NB4 (cell line): ENCODE data around the gene PAX5.

ENCODE experiments used
- DNase-seq: peaks from one replicate; pipeline ENCODE4 v3.0.0; 2010; ENCODE audit warnings: low read depth
- H3K4me3 ChIP-seq: one replicate; pipeline ENCODE4 v1.5.1; 2011; ENCODE audit warnings: mild to moderate bottlenecking, low read depth, low read length, moderate library complexity
- MAX ChIP-seq: IDR thresholded peaks from 2 replicates; pipeline ENCODE4 v1.6.1; 2011; ENCODE audit warnings: low read depth, low read length
- MYC ChIP-seq: IDR thresholded peaks from 2 replicates; pipeline ENCODE4 v1.6.1; 2011; ENCODE audit warnings: low read depth, low read length
- POLR2A ChIP-seq: IDR thresholded peaks from 2 replicates; pipeline ENCODE4 v1.6.1; 2011; ENCODE audit warnings: mild to moderate bottlenecking; ENCODE audit not compliant: insufficient read length; ENCODE audit errors: extremely low read depth
- TF ChIP-seq, protein P1 (sequence below): IDR thresholded peaks from one replicate; pipeline ENCODE4 v1.5.1; 2012; ENCODE audit warnings: low read depth, low read length

Gene PAX5

DNA sequence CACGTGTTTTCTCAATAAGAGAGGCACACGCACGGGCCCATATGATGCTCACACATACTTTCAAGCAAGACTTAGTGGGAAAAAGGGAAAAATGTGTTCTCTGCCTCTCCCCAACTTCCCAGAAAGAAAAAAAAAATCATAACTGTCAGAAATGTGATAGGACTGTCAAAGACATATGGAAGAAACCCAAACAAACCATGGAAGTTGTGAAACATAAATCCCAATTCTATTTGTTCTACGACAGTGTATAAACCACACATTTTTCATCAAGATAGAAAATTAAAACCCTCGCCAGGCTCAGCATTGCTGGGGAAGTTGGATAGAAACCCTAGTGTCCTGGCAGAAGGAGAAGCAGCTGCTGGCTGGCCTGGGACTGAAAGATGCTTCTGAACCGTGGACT is 211.9 kb downstream of the PAX5 start:
- H3K4me3 ChIP-seq: no peak overlapping the region
- TF ChIP-seq, protein P1, sequence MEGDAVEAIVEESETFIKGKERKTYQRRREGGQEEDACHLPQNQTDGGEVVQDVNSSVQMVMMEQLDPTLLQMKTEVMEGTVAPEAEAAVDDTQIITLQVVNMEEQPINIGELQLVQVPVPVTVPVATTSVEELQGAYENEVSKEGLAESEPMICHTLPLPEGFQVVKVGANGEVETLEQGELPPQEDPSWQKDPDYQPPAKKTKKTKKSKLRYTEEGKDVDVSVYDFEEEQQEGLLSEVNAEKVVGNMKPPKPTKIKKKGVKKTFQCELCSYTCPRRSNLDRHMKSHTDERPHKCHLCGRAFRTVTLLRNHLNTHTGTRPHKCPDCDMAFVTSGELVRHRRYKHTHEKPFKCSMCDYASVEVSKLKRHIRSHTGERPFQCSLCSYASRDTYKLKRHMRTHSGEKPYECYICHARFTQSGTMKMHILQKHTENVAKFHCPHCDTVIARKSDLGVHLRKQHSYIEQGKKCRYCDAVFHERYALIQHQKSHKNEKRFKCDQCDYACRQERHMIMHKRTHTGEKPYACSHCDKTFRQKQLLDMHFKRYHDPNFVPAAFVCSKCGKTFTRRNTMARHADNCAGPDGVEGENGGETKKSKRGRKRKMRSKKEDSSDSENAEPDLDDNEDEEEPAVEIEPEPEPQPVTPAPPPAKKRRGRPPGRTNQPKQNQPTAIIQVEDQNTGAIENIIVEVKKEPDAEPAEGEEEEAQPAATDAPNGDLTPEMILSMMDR: no peak
- TF ChIP-seq MAX (no peak), MYC (no peak), POLR2A (no peak)
- no peak for DNase-seq

- H3K4me3 ChIP-seq: no peak overlapping the region
- TF ChIP-seq, protein P1: no peak
- no peak for TF ChIP-seq MAX
- no peak for TF ChIP-seq MYC
- TF ChIP-seq POLR2A: no peak
- DNase-seq: no peak
Measured at GRCh38 chr9:36820392-36820861, 213.6 kb downstream of the PAX5 start.

- no peak for TF ChIP-seq MYC
- TF ChIP-seq, protein P1: no peak
- no peak for TF ChIP-seq MAX
- no peak for TF ChIP-seq POLR2A
- DNase-seq: no peak
- H3K4me3 ChIP-seq: no peak overlapping the region
Measured at GRCh38 chr9:36818965-36819870, 214.8 kb downstream of the PAX5 start.

DNA sequence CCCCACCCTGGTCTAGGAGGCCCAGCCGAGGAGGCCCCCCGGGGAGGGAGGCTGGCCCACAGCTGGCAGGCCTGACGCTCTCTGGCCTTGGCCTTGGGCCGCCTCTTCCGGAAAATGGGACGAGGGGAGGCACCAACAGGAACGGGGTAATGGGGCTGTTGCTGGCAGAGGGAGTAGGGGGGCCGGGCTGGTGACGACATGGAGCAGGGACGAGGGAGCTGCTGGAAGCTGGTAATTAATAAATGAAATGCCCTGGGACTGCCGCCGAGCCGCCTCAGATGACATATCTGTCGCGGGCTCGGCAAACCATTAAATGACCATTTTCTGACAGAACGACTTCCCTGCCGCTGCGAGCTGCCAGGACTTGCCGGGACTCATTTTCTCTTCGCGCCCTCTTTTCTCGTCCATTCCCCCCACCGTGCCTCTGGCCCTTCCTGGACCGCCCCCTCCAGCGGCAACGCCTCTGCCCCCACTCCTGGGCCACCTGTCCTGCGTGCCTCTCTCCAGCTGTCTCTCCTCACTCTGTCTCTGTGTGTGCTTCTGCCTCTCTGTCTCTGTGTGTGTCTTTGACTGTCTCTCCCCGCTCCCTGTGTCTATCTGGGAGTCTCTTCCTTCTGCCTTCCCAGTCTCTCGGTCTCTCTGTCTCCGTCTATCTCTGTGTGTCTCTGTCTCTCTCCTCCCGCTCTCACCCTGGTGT is 215.7 kb downstream of the PAX5 start:
- no peak for DNase-seq
- no peak overlapping the region for H3K4me3 ChIP-seq
- TF ChIP-seq MAX: no peak
- no peak for TF ChIP-seq MYC
- TF ChIP-seq, protein P1: no peak
- TF ChIP-seq POLR2A: no peak

GRCh38 chr9:36817160-36817834 is 216.8 kb downstream of the PAX5 start:
- H3K4me3 ChIP-seq: no peak overlapping the region
- TF ChIP-seq MAX (no peak), MYC (no peak), POLR2A (no peak)
- TF ChIP-seq, protein P1: no peak
- no peak for DNase-seq
